NB4 (cell line): Measurements from ENCODE around the gene FOXE3.

Source experiments
- DNase-seq: peaks from one replicate; pipeline ENCODE4 v3.0.0; 2010; ENCODE audit warnings: low read depth
- H3K4me3 ChIP-seq: one replicate; pipeline ENCODE4 v1.5.1; 2011; ENCODE audit warnings: mild to moderate bottlenecking, low read depth, low read length, moderate library complexity
- MYC ChIP-seq: IDR thresholded peaks from 2 replicates; pipeline ENCODE4 v1.6.1; 2011; ENCODE audit warnings: low read depth, low read length
- POLR2A ChIP-seq: IDR thresholded peaks from 2 replicates; pipeline ENCODE4 v1.6.1; 2011; ENCODE audit warnings: mild to moderate bottlenecking; ENCODE audit not compliant: insufficient read length; ENCODE audit errors: extremely low read depth
- TF ChIP-seq, protein P1 (sequence below): IDR thresholded peaks from one replicate; pipeline ENCODE4 v1.5.1; 2012; ENCODE audit warnings: low read depth, low read length
- TF ChIP-seq, protein P2 (sequence below): IDR thresholded peaks from 2 replicates; pipeline ENCODE4 v1.6.1; 2011; ENCODE audit warnings: low read depth, low read length

The FOXE3 gene

DNA sequence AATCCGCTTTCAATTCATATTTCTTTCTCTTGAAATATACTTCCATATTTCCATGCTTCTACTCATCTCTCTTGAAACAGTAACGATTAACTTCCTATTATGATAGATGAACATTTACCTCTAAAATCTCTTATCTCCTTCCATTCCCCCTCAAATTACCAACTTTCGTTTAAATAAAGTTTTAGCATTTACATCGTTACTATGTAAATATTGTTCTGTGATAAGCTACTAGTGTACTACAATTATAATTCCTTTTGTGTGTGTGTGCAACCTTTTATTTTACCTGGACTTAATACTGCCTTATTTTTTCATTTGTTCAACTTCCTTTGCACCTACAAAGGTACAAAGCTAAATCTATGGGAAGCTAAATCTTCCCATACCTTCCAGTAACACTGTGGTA is 4.5 kb downstream of the FOXE3 start:
- no peak overlapping the region for H3K4me3 ChIP-seq
- TF ChIP-seq MYC (no peak), POLR2A (no peak)
- TF ChIP-seq, protein P1, sequence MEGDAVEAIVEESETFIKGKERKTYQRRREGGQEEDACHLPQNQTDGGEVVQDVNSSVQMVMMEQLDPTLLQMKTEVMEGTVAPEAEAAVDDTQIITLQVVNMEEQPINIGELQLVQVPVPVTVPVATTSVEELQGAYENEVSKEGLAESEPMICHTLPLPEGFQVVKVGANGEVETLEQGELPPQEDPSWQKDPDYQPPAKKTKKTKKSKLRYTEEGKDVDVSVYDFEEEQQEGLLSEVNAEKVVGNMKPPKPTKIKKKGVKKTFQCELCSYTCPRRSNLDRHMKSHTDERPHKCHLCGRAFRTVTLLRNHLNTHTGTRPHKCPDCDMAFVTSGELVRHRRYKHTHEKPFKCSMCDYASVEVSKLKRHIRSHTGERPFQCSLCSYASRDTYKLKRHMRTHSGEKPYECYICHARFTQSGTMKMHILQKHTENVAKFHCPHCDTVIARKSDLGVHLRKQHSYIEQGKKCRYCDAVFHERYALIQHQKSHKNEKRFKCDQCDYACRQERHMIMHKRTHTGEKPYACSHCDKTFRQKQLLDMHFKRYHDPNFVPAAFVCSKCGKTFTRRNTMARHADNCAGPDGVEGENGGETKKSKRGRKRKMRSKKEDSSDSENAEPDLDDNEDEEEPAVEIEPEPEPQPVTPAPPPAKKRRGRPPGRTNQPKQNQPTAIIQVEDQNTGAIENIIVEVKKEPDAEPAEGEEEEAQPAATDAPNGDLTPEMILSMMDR = no peak
- TF ChIP-seq, protein P2, sequence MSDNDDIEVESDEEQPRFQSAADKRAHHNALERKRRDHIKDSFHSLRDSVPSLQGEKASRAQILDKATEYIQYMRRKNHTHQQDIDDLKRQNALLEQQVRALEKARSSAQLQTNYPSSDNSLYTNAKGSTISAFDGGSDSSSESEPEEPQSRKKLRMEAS = no peak
- no peak for DNase-seq

DNA sequence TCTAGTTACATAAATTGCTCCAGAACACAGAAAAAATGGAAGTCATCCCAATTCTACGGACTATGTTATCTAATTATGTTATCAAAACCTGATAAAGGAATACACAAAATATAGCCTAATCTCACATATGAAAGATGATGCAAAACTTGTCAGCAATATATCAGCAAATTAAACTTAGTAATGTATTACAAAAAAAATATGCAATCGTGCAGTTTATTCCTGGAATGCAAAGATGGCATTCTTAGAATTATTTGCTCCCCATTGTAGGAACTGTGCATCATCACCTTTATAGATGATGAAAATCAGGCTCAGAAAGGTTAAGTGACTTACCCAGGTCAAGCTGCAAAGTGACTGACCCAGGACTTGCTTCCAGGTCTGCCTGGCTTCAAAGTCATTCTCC is 7.8 kb downstream of the FOXE3 start:
- H3K4me3 ChIP-seq = no peak overlapping the region
- DNase-seq = no peak
- TF ChIP-seq POLR2A (no peak), MYC (no peak)
- TF ChIP-seq, protein P2 = no peak
- TF ChIP-seq, protein P1 = no peak

DNA sequence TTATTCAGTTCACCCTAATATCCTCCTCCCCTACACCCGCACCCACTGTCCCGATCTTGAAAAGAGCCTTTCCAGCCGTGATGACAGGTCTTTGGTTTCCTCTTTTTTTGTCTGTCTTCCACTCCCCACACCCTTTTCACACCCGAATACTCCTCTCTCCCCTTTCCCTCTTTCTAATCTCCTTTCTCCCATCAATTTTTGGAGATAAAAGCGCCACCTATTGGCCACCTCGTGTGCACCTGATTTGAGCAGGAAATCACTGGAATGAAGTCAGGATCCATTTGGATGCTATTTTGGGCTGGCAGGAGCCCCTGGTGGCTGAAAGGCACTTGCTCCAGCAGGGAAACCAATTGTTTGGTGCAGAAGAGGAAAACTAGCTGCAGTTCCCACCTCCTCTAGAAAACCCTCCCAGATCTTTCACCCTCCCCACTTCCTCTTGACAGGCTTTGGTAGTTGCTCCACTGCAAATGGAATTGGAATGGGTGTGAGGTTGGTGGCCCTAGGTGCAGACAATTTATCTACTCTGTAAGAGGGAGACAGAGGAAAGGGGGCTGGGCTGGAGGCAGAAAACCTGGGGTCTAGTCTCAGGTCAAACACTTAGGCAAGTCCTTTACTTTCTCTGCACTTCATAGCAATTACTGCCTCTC is 8.4 kb downstream of the FOXE3 start:
- TF ChIP-seq, protein P2 = no peak
- TF ChIP-seq, protein P1 = peak; percentile 77
- no peak overlapping the region for H3K4me3 ChIP-seq
- peak; percentile 41 for DNase-seq

DNA sequence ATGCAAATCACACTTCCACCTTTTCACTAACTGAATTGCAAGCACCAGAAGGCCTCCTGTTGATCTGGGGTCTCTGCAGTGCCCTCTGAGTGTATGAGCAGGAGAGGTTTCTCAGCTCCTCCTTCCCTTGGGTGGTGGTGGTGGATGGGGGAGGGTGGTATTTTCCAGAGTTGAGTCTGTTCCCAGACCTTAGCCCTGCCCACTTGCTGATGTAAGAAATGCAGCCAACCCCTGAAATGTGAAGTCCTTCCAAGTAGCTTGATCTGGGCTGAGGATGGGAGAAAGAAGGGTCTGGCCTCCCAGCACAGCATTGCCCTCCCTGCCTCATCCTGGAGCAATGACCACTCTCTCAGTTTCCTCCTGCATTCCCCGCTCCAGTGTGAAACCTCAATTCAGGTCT is 15.4 kb downstream of the FOXE3 start:
- peak; percentile 27 for DNase-seq
- TF ChIP-seq, protein P2 = no peak
- TF ChIP-seq MYC = no peak
- TF ChIP-seq POLR2A = no peak
- TF ChIP-seq, protein P1 = no peak
- no peak overlapping the region for H3K4me3 ChIP-seq

DNA sequence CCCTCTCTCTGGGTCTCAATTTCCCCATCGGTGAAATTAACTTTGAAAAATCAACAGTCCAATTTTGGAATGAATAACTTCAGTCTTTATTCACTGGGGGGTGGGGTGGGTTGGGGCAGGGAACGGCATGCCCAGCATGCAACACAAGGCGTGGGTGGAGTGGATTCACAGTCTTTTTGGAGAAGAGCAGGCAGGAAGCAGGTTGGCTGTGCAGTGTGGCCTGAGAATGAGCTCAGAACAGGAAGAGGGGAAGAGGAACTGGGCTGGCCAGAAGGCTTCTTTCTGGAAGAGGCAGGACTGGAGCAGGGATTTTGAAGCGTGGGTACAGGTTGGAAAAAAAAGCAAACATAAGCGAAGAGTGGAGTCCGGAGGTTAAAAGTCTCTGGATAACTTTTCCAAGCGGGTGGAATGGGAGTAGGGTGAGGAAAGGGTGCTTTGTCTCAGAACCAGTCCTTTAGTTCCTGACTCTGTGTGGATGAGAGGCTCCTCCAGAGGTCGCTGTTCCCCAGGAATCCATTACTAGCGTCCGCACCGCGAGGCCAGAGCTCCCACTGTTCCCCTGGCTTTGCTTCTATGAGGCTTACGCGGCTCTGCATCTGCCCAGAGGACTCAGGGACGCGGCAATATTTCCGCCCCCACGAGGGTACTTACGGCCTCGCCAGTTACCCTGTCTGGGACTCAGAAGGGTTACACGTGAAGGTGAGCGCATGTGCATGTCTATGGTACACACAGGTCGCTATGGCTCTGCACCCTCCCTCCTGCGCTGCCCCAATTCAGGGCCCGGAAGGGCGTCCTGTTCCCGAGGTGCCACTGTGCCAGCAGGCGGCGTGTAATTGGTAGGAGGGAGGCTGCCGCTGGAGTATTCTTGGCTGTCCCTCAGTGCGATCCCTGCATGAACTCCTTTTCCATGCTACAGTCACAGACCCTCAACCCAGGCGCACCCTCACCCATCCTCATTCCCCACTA is 16.3 kb downstream of the FOXE3 start:
- H3K4me3 ChIP-seq = no peak overlapping the region
- TF ChIP-seq, protein P1 = peak; percentile 86
- TF ChIP-seq, protein P2 = 0 out of 2 replicates have a peak, but pooled peaks have one; percentile 12
- no peak for TF ChIP-seq POLR2A
- DNase-seq = peak; percentile 80
